Neural cell (in vitro differentiated cells): ENCODE results near the gene ZXDA.

Source experiments
- EZH2 ChIP-seq: fragments of 200-600, 300-800 bp; shearing (Covaris generic), sonication (generic); IDR thresholded peaks from 2 replicates; pipeline ENCODE4 v1.6.1; 2014; ENCODE audit warnings: antibody characterized with exemption, low read length, borderline replicate concordance, mild to moderate bottlenecking; ENCODE audit not compliant: insufficient read depth, poor library complexity, severe bottlenecking
- RAD21 ChIP-seq: fragments of 450-650 bp; conservative IDR thresholded peaks from 2 replicates; pipeline ENCODE4 v1.6.1; 2014; ENCODE audit warnings: antibody characterized with exemption, mild to moderate bottlenecking, moderate library complexity
- TAF1 ChIP-seq: IDR thresholded peaks from 2 replicates; pipeline ENCODE4 v1.6.1; 2012; ENCODE audit warnings: low read depth
- TF ChIP-seq, protein P1 (sequence below): fragments of 450-650 bp; IDR thresholded peaks from 2 replicates; pipeline ENCODE4 v1.5.1; 2014; ENCODE audit warnings: antibody characterized with exemption, mild to moderate bottlenecking, moderate library complexity; ENCODE audit not compliant: poor library complexity, severe bottlenecking

DNA sequence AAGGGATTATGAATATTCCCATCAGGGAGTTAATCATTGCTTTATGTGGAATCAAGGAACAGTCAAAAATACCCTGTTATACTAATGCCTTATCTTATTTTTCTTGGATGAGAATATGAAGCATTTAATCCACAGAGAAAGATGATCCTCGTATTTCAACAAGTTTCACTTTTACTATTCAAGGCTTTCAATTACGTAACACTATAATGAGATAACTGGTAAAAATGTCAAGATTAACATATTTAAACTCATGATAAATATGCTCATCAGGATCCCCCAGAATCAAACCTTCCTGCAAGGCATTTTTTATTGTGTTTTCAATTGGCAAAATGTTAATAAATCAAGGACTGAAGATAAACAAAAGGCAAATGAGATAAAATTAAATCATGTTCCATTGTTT, 5.1 kb downstream of the ZXDA start:
- TF ChIP-seq RAD21 = no peak
- TF ChIP-seq, protein P1, sequence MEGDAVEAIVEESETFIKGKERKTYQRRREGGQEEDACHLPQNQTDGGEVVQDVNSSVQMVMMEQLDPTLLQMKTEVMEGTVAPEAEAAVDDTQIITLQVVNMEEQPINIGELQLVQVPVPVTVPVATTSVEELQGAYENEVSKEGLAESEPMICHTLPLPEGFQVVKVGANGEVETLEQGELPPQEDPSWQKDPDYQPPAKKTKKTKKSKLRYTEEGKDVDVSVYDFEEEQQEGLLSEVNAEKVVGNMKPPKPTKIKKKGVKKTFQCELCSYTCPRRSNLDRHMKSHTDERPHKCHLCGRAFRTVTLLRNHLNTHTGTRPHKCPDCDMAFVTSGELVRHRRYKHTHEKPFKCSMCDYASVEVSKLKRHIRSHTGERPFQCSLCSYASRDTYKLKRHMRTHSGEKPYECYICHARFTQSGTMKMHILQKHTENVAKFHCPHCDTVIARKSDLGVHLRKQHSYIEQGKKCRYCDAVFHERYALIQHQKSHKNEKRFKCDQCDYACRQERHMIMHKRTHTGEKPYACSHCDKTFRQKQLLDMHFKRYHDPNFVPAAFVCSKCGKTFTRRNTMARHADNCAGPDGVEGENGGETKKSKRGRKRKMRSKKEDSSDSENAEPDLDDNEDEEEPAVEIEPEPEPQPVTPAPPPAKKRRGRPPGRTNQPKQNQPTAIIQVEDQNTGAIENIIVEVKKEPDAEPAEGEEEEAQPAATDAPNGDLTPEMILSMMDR = no peak
- TF ChIP-seq EZH2 = no peak
- no peak for TF ChIP-seq TAF1
